Keratinocyte (primary cell): ENCODE data around the gene RHEB. TPM values are rescaled to one million over a fixed set of nuclear protein-coding genes. Genes with fewer than 3 reads are reported as not detected.
"Not testable (repeated sequence)": the region's sequence is repeated elsewhere in the genome, so short reads cannot be mapped to it uniquely, and the experiment has no call there.

Experiments used
- DNase-seq: peaks from one replicate; pipeline ENCODE4 v3.0.0-alpha.2; 2011; ENCODE audit warnings: low read depth, missing footprints, low spot score
- FAIRE-seq: peaks from 2 replicates; lab custom pipeline; 2011; peaks lifted over from hg19 to GRCh38; lab: Jason Lieb, UNC
- H2AFZ ChIP-seq: 2 replicates; pipeline ENCODE4 v1.6.0; 2012; ENCODE audit warnings: low read length, control low read depth, inconsistent platforms; ENCODE audit not compliant: control insufficient read depth
- H3K27ac ChIP-seq: 2 replicates; pipeline ENCODE4 v1.5.1; 2011; ENCODE audit warnings: low read length; ENCODE audit not compliant: control insufficient read depth, insufficient read depth
- H3K27me3 ChIP-seq: 3 replicates; pipeline ENCODE4 v1.6.0; 2011; ENCODE audit warnings: low read length; ENCODE audit not compliant: control insufficient read depth, insufficient read depth; ENCODE audit errors: extremely low read depth
- H3K36me3 ChIP-seq, 2 experiments: 2 replicates in 1 of 2; 3 replicates in 1 of 2; pipeline ENCODE4 v1.5.1; 2011; ENCODE audit warnings: low read length in 2 of 2, mild to moderate bottlenecking in 1 of 2; ENCODE audit not compliant: control insufficient read depth in 2 of 2, insufficient read depth in 2 of 2; ENCODE audit errors: extremely low read depth in 1 of 2
- H3K4me1 ChIP-seq: 3 replicates; pipeline ENCODE4 v1.5.1; 2011; ENCODE audit warnings: low read length; ENCODE audit not compliant: control insufficient read depth, insufficient read depth; ENCODE audit errors: extremely low read depth
- H3K4me2 ChIP-seq: 3 replicates; pipeline ENCODE4 v1.6.0; 2011; ENCODE audit warnings: low read depth, low read length; ENCODE audit not compliant: control insufficient read depth, insufficient read depth; ENCODE audit errors: extremely low read depth
- H3K4me3 ChIP-seq, 3 experiments: fragments of 200-600 bp in 1 of 3; sonication (generic) in 1 of 3; 2 replicates in 2 of 3; 3 replicates in 1 of 3; pipeline ENCODE4 v1.5.1; 2011 to 2016; ENCODE audit warnings: low read length in 3 of 3, mild to moderate bottlenecking in 3 of 3, control low read depth in 2 of 3, inconsistent platforms in 1 of 3, low read depth in 1 of 3, mixed read lengths in 1 of 3, mixed run types in 1 of 3, moderate library complexity in 1 of 3; ENCODE audit not compliant: control insufficient read depth in 2 of 3, insufficient read depth in 2 of 3; ENCODE audit errors: extremely low read depth in 1 of 3
- H3K79me2 ChIP-seq: 2 replicates; pipeline ENCODE4 v1.6.0; 2012; ENCODE audit warnings: low read length; ENCODE audit not compliant: control insufficient read depth, insufficient read depth
- H3K9ac ChIP-seq: 3 replicates; pipeline ENCODE4 v1.6.0; 2011; ENCODE audit warnings: low read length; ENCODE audit not compliant: control insufficient read depth, insufficient read depth; ENCODE audit errors: extremely low read depth
- H3K9me1 ChIP-seq: 3 replicates; pipeline ENCODE4 v1.6.0; 2011; ENCODE audit warnings: low read length; ENCODE audit not compliant: control insufficient read depth, insufficient read depth; ENCODE audit errors: extremely low read depth
- H3K9me3 ChIP-seq: 2 replicates; pipeline ENCODE4 v1.5.1; 2012; ENCODE audit warnings: low read depth, low read length; ENCODE audit not compliant: control insufficient read depth
- H4K20me1 ChIP-seq: 3 replicates; pipeline ENCODE4 v1.6.0; 2011; ENCODE audit warnings: low read length; ENCODE audit not compliant: control insufficient read depth, insufficient read depth; ENCODE audit errors: extremely low read depth
- EZH2 ChIP-seq: IDR thresholded peaks from one replicate; pipeline ENCODE4 v1.6.1; 2012; ENCODE audit warnings: inconsistent platforms, mild to moderate bottlenecking, low read length, moderate library complexity
- dilution Hi-C: fragments of 300-500 bp; cut with MboI; formaldehyde crosslinking; loops from one replicate; pipeline ENCODE4 v1.7.0; 2020; ENCODE audit warnings: low sequenced_read_pairs; ENCODE audit not compliant: extremely low pct_ligation_motif_present
- polyA plus RNA-seq, 5 experiments: library from polyadenylated mRNA; depleted of rRNA in 3 of 5; stranded (reverse) in 3 of 5; stranded (forward) in 1 of 5; unstranded in 1 of 5; fragments of >200 nt; gene quantifications; 1 replicate in 1 of 5; 2 replicates in 3 of 5; 3 replicates in 1 of 5; pipeline versions ENCODE4 v1.2.1 to v1.2.3, GENCODE V29; 2011 to 2012; ENCODE audit warnings: missing spikeins in 2 of 5, low read depth in 1 of 5, low replicate concordance in 1 of 5
- TF ChIP-seq, protein P1 (sequence below), 3 experiments: IDR thresholded peaks in 1 of 3; conservative IDR thresholded peaks in 1 of 3; optimal IDR thresholded peaks in 1 of 3; 2 replicates in 2 of 3; 3 replicates in 1 of 3; pipeline versions ENCODE3 to v1.5.1; 2011; ENCODE audit warnings: low read length in 3 of 3, mild to moderate bottlenecking in 3 of 3, moderate library complexity in 2 of 3, control low read depth in 1 of 3, inconsistent platforms in 1 of 3; ENCODE audit not compliant: insufficient read depth in 2 of 3; ENCODE audit errors: extremely low read depth in 1 of 3

RHEB gene
- polyA plus RNA-seq, 1 donor (not counting 4 experiments of a cell fraction or from before 2014, with no cell fraction given), result 138 TPM

DNA sequence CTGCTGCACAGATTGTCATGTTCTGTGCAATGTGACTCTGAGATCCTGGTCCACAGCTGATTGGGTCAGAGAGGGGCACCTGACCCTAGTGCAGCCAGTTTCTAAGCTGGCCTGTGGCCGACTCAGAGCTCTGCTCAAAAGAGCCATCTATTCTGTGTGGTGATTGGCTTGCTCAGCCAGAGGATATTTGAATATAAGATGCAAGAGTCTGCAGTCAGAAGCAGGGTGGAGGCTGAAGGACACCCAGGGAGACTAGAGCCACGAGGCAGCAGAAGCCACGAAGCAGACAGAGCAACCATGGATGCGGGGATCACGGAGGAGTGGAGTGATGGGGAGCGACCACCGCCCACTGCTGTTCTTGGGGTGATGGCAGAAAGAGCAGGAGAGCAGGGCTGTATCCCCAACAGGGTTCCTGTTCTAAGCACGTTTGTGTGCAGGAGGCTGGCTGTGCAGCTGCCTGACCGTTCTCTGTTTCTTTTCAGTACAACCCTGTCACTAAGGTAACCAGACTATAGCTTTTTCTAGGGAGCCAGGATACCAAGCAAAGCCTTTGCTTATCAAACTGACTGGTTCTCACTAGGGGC, 19.5 kb upstream of the RHEB start:
- no peak overlapping the region for H3K27ac ChIP-seq
- dilution Hi-C loops, result no loop called here
- no peak for FAIRE-seq
- no peaks in the 10 kb centered on the region for H3K27me3 ChIP-seq
- no peaks in the 10 kb centered on the region for H3K36me3 ChIP-seq
- peaks cover 4% of the 10 kb centered on the region for H3K4me1 ChIP-seq
- TF ChIP-seq, protein P1, sequence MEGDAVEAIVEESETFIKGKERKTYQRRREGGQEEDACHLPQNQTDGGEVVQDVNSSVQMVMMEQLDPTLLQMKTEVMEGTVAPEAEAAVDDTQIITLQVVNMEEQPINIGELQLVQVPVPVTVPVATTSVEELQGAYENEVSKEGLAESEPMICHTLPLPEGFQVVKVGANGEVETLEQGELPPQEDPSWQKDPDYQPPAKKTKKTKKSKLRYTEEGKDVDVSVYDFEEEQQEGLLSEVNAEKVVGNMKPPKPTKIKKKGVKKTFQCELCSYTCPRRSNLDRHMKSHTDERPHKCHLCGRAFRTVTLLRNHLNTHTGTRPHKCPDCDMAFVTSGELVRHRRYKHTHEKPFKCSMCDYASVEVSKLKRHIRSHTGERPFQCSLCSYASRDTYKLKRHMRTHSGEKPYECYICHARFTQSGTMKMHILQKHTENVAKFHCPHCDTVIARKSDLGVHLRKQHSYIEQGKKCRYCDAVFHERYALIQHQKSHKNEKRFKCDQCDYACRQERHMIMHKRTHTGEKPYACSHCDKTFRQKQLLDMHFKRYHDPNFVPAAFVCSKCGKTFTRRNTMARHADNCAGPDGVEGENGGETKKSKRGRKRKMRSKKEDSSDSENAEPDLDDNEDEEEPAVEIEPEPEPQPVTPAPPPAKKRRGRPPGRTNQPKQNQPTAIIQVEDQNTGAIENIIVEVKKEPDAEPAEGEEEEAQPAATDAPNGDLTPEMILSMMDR (optimal IDR thresholded peaks at IDR 0.05 in 1 of 3, IDR thresholded peaks at IDR 0.05 in 1 of 3, conservative IDR thresholded peaks at IDR 0.05 in 1 of 3; ENCODE audit: extremely low read depth in 1 of 3, insufficient read depth in 2 of 3, low read length in 3 of 3), result no peak
- TF ChIP-seq EZH2, result no peak
- H3K79me2 ChIP-seq, result no peaks in the 10 kb centered on the region
- H3K9me1 ChIP-seq, result no peaks in the 10 kb centered on the region
- no peak overlapping the region for H3K4me3 ChIP-seq
- H4K20me1 ChIP-seq, result no peaks in the 10 kb centered on the region
- no peaks in the 10 kb centered on the region for H3K9me3 ChIP-seq
- no peak overlapping the region for H3K9ac ChIP-seq
- H2AFZ ChIP-seq, result no peak overlapping the region
- H3K4me2 ChIP-seq, result no peak overlapping the region
- no peak for DNase-seq

- Histone ChIP-seq H3K9ac (no peak overlapping the region), H3K9me3 (no peaks in the 10 kb centered on the region), H3K9me1 (no peaks in the 10 kb centered on the region), H3K4me2 (peak overlapping the region; percentile 8), H3K4me3 (no peak overlapping the region), H3K4me1 (peaks cover 4% of the 10 kb centered on the region), H3K79me2 (no peaks in the 10 kb centered on the region), H2AFZ (no peak overlapping the region), H4K20me1 (no peaks in the 10 kb centered on the region), H3K27ac (no peak overlapping the region), H3K36me3 (no peaks in the 10 kb centered on the region), H3K27me3 (no peaks in the 10 kb centered on the region)
- FAIRE-seq (no peak), DNase-seq (no peak)
- TF ChIP-seq EZH2, result no peak
- TF ChIP-seq, protein P1 (optimal IDR thresholded peaks at IDR 0.05 in 1 of 3, IDR thresholded peaks at IDR 0.05 in 1 of 3, conservative IDR thresholded peaks at IDR 0.05 in 1 of 3; ENCODE audit: extremely low read depth in 1 of 3, insufficient read depth in 2 of 3, low read length in 3 of 3), result no peak
- dilution Hi-C loops, result no loop called here
Observed at GRCh38 chr7:151537818-151538561, 18.3 kb upstream of the RHEB start.

DNA sequence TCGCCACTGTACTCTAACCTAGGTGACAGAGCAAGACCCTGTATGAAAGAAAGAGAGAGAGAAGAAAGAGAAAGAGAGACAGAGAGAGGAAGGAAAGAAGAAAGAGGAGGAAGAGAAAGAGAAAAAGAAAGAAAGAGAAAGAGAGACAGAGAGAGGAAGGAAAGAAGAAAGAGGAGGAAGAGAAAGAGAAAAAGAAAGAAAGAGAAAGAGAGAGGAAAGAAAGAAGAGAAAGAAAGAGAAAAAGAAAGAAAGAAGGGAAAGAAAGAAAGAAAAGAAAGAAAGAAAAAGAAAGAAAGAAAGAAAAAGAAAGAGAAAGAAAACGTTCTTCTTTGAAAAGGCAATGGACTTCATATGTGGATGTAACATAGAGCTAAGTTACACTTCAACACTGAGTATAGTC, 16.5 kb upstream of the RHEB start:
- H3K9me1 ChIP-seq, H3K79me2 ChIP-seq, H3K9me3 ChIP-seq, H3K27me3 ChIP-seq, H3K36me3 ChIP-seq, H2AFZ ChIP-seq, DNase-seq, H3K4me1 ChIP-seq, dilution Hi-C loops, H3K4me2 ChIP-seq, H4K20me1 ChIP-seq, FAIRE-seq, H3K4me3 ChIP-seq, H3K9ac ChIP-seq, H3K27ac ChIP-seq: not testable (repeated sequence)
